Stimulated activated CD4-positive, alpha-beta T cell treated with anti-CD3 and anti-CD28 coated beads, Interleukin-4, amount 100 ng/mL, for 48 hours (primary cell): Measurements from ENCODE around the gene MYO18B.

Experiments
- DNase-seq, 2 donors: peaks; one replicate each; pipeline ENCODE4 v3.0.0-alpha.2; 2020; ENCODE audit warnings: low read depth in 2 of 2

Gene MYO18B

DNA sequence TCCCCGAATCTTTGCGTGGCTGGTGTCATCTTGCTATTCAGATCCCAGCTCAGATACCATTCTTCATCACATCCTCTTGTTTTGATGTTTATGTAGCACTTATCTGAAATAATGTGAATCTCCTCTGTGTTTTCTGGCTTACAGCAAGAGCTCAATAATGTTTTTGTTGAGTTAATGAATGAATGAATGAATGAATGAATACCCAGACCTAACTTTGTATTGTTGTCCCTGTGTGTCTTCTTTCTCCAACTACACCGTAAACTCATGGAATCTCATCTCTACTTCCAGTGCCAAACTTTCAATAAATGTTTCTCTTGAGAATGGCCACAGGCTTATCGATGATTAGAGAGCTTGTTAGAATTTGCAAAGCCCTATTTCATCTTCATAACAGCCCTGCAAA is 110.2 kb downstream of the MYO18B start:
- no peak for DNase-seq

DNA sequence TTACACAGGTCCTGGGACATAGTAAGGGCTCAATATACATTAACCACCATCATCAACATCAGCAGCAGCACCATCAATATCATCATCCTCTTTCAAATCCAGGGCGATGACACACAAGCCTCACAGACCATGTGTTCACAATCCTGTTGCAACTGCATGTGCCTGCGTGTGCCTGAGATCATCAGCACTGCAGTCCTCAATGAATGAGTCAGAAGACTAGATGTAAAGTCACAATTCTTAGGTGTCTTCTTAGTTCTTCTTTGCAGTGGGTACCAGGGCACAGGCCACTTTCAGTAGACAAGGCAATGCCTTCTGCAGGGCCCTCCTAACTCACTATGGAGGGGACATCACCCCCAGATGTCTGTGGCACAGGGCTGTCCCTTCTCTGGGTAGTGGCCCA is 111.1 kb downstream of the MYO18B start:
- DNase-seq, result no peak

DNA sequence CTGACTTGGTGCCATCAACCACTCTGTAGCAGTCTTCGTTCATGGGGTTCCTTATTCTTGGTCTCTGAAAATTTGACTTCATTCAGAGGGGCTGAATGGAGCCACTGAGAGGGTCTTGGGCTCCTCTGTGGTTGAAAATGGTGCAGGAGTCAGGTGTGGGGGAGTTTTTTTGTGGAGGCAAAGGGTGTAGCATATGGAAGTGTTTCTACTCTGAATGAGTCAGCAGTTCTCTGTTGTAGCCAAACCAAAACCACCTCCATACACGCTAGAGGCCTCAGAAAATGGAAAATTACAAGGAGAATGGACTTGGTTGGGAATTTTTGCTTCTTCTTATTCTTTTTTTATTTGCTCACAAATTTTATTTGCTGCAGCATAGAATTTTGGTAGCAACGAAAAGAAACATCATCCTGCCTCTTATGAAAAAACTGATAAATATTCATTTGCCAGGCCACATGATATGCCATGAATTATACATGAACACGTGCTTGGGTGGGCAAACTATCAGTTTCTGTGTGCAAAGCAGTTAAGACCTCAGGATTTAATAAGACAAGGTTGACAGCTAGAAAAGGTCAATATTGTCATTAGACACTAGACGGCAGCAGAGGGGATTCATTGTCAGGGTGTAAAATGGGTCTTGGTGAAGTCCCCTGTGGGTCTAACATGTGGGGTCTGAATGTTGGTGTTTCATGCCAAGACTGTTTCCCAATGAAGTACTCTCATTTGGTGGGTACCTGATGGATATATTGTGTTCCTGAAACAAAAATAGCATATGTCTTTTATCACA is 111.7 kb downstream of the MYO18B start:
- no peak for DNase-seq

DNA sequence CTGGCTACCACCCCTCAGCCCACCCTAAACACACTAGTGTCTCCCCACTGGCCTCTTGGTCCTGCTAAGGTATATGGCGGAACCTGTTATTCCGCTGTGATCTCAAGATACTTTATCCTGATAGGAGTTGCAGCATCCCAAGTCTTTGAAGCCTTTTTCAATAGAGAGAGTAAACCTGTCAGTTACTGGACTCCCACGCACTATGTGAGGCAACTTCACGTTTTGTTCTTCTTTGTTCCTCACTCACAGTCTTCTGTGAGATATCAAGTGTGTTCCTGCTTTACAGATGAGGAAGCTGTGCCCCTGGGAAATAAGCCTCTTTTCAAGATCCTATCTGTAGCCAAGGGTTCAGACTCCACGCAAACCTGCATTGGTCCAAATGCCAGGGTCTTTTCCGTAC is 127.8 kb downstream of the MYO18B start:
- DNase-seq, result no peak

DNA sequence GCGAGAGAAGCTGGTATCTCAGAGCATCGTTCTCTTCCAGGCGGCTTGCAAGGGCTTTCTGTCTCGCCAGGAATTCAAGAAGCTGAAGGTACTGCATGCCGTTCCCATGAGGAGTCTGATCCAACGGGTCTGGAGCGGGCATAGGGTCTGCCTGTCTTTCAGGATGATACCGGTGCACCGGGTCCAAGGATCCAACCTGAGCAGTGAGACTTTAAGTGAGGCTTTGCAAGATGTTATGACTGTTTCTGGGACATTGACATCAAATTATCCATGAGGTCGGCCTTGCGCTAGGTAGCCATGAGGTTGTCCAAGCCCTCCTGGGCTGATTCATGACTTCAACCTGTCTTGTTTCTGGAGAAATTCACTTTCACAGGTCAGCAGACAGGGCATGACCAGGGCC is 132.3 kb downstream of the MYO18B start:
- DNase-seq, result no peak

DNA sequence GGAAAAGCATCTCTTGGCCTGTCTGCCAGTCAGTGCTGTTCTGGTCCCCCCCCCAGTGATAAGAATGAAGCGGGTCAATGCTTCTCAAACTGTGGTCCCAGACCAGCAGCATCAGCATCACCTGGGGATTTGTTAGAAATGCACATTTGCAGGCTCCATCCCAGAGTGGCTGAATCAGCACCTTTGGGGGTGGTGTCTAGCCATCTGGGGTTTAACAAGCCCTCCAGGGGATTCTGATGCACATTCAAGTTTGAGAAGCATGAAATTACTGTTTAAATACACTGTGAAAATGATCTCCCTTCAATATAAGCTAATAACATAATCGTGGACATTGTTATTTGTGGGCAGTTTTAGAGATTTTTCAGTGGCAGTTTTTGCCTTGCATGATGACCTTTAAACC is 133.5 kb downstream of the MYO18B start:
- no peak for DNase-seq

DNA sequence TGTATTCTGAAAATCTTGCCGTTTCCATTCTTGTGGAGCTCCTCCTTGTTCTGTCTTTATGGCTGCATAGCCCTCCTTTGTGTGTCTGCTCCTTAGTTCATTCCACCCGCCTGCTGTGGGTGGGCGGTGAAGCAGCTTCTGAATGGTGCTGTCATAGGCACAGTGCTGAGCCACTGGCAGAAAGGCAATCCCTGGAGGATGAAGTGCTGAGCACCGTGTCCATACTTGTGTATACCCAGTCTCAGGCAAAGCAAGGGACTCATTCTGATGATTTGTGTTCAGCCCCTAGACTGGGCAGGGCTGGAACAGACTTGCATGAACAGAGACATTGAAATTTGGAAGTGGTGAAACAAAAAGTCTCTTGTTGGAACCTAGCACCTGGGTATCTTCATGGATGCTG is 134.9 kb downstream of the MYO18B start:
- DNase-seq, result no peak

DNA sequence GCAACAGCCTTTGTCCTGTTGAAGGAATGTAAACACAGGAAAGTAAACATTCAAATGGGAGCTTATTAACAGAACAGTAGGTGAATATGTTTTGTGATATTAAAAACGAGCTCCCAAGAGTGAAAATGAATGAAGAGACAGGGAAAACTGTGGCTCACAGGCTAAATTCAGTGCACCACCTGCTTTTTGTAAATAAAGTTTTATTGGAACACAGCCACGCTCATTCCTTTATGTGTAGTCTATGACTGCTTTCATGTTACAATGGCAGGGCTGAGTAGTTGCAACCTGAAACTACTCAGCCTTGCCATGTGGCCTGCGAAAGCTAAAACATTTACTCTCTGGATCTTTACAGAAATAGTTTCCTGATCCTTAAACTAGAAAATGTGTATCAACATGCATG is 136.9 kb downstream of the MYO18B start:
- DNase-seq, result no peak

DNA sequence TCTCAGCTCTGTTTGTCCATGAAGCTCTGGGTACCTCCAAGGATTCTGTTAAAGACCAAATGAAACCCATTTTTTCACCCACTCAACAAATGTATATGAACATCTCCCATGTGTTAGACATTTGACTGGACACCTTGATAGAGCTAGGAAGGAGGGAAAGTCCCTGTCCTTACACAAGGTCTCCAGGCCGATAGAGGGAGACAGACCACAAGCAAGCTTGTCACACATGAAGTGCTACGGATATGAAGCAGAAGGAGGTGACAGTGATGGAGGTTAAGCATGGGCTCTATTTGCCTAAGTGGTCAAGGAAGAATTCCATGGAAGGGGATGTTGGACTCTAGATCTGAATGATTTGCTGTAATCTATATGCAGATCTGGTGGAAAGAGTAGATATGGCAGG is 138.5 kb downstream of the MYO18B start:
- DNase-seq, result no peak

DNA sequence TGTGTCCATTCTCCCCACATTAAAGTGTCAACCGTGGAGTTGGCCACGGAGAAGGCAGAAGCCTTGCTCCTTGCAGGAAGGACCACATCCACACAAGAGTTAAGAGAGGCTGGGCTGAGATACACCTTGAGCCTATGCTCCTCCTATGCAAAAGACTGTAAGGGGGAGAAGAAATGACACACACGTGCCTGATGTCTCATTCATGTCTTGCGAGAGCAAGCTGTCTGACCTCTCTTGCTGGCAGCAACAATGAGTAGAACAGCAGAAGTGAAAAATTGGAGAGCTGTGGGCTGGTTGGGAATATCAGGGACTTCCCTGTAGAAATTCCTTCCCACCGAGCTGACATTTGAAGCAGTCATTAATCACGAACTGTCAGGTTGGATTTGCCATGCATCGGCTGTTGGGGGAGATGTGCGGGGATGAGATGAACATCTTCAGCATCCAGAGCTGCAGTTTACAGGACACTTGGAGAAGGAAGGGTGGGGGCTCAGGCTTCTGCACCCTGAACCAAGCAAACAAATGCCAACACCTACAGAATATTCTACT is 139.3 kb downstream of the MYO18B start:
- no peak for DNase-seq

DNA sequence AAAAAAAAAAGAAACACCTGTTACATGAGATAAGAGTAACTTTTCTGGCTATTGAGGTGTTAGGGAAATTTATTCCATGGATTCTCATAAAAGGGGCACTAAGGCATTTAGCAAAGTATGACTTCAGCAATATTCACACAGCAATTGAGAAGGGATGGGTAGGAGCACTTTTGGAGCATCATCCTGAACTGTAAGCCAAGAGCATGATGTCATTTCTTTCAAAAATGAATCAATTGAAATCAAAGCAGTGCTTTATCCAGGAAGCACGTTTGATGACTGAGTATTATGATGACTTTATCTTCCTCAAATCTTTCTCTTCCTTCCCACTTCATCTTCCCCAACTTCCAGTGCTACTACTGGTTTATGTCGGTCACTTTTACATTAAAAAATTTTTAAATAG is 140.4 kb downstream of the MYO18B start:
- no peak for DNase-seq

DNA sequence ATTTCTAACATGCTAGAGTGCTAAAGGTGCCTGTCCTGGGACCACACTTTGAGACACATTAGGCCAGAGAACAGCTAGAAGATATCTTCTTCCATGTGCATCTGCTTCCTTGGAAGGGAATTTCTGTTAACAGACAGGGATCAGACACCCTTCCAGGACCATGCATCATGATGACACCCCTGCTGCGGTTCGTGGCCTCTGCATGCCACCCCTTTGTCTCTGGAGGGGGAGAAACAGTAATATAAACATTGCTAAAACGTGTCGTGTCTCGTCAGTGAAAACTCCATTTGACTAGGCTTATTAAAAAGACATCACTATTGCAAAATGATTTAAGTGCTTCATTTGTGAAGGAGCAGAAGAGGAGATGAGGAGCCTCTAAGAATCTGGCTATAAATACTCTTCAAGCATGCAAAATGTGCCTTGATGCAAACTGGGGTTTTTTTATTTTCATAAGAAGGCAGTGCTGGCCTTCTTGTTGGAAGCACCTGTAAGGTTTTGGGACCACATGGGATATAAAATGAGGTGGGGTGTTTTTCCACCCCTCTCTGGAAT is 141.6 kb downstream of the MYO18B start:
- DNase-seq, result no peak

DNA sequence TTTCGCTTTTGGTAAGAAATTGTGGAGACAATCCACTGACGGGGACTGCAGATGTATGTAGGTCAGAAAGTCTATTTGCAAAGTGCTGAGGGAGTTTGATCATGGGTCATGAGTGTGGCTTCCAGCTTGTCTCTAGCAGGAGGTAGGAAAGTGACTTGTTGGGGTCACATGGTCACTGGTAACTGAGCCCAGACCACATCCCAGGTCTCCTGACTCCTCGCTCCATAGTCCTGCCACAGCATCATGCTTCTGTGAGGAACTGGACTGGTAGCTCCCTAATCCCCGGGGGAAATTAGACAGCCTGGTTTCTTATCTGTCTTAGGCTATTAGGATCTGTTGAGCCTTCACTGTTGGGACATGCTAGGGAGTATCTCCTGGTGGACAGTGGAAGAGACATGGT is 142.1 kb downstream of the MYO18B start:
- DNase-seq, result no peak

DNA sequence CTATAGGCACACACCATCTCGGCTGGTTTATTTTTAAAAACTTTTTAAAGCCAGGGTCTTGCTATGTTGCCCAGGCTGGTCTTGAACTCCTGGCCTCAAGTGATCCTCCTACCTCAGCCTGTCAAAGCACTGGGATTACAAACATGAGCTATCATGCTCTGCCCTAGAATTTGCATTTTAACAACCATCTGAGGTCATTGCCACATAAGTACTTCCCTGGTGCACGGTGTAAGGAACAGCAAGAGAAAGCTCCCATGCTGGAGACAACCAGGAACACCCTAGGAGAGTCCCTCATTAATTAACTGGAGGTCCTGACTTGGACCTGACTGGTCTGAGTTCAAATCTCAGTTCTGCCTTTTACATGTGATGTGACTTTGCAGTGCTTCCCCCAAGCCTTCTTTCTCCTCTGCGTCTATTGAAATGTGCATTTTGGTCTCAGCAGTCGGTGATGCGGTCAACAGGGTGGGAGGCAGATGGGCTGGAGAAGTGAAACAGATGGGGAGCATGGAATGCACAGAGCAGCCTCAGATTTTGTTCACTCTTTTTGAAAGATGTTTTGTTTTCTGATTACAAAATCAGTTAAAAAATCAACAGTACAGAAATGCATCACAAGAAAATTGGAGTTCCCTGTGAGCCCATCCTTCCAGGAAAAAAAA is 146.5 kb downstream of the MYO18B start:
- no peak for DNase-seq

DNA sequence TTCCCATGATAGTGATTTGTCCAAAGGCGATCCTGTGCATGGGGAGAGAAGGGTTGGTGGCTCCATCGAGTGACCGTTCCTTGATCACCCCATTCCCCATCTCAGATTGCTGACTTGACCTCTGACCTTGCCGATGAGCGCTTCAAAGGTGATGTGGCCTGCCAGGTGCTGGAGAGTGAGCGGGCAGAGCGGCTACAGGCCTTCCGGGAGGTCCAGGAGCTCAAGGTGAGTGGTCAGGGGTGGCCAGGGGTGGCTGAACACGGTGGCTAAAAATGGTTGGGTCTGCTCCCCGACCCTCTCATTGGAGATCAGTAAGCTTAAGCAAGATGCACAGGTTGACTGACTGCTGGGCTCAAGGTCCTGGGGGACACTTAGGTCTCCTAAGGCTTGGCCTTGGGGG is 148.7 kb downstream of the MYO18B start:
- no peak for DNase-seq

DNA sequence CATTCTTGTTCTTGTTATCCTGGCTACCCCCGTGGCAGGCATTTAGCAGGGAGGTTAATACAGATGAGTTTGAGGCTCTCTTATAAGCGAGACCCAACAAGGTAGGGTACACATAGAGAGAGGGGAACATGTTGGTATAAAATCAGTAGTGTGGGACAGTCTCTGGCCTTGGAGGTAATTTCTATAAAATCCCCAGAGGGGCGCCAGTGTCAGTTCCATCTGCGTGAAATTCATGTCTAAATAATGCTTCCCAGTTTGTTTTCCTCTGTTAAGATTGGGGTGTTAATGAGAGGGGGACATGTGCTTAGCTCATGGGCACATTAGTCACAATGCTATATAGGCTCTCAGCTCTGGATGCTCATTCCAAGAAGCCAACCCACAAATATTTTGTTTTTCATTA is 150.7 kb downstream of the MYO18B start:
- DNase-seq, result no peak

DNA sequence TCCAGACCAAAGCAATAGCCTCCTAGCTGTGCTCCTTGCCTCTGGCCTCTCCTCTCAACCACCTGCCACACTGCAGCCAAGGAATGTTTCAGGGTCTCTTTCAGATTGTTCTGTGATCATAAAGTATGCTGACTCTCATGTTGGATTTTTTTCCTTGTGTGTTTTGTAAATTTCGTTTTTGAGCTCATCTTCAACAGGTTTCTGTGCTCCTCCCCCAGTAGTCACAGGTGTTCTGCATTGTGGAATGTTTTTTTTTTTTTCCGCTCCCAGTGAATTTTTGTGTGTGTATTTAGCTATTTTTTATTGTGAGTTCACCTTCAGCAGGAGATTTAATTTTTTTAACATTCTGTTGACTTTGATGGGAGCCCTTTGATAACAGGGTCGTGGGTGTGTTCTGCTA is 153.7 kb downstream of the MYO18B start:
- no peak for DNase-seq

DNA sequence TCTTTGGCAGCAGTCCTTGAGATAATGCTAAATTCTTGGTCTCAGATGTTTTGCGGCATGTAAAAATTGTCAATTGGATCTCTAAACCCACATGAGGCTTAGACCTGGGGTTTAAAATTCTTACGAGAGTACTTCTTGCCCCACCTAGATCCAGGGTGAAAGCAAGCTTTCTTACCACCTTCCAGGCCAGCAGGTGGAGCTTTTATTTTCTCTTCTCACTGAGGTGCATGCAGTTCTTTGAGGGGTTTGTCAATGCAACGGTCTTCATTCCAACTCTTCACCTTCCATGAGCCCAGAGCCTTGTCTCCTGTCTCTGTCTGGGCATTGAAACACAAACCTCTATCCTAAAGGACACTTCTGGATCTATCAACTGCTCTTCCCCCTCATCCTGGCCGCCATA is 154.1 kb downstream of the MYO18B start:
- DNase-seq, result no peak

DNA sequence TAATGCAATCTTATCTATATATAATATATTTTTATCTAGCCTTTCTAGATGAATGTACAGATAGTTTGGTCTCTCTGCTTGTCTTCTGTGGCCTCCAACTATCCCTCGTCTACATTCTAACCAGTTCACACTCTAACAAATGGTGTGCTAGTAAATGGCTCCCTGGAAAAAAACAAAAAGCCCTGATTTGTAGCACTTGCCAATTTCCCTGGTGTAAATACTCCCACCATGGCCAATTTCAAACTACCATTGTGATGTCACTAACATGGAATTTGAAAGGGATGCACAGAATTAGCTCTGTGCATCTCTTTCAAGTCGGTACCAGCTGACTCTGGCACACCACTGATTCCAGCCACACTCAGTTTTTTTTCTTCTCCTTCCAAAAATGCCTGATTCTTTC is 154.6 kb downstream of the MYO18B start:
- DNase-seq, result no peak

DNA sequence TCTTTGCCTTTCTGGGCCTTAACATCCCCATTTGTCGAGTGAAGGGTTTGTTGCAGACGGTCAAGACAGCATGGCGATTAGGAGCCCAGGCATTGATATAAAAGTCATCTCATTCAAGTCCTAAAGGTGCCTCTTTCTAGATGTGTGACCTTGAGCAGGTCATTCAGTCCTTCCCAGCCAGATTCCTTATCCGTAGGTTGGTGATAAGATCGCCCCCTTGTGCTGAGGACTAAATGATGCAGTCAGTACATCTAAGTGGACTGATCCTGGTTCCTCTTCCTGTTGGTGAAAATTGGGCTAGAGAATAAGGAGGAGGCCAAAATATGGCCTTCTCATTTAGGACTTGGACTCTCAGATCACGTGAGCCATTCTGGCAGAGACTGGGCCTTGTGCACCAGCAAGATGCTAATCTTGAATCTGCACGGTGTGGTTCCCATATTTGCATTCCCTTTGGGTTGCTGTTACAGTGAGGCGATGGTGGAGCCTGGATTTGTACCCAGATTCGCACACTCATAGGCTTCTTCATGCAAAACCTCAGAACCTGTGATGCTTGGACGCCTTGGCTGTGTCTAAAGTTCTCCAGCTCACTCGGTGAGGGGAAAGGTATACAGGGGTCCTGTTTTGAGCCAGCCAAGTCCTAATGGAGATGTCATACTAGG is 156.8 kb downstream of the MYO18B start:
- no peak for DNase-seq

DNA sequence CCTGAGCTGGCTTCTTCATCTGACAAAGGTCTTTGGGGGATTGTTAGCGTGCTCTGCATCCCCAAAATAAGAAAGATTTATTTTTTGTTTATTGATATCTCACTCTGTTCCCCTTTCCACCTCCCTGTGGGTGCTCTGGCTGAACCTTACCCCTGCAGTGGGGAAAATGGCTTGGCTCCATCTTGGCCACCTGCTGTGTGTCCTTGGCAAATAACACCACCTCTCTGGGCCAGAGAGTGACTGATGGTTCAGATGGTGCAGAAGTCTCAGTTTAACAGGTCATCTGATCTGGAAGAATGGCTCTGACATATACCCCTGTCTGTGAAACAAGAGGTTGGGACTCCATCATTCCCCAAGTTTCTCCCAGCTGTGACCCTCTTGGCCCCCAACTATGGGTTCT is 157.6 kb downstream of the MYO18B start:
- DNase-seq, result no peak

DNA sequence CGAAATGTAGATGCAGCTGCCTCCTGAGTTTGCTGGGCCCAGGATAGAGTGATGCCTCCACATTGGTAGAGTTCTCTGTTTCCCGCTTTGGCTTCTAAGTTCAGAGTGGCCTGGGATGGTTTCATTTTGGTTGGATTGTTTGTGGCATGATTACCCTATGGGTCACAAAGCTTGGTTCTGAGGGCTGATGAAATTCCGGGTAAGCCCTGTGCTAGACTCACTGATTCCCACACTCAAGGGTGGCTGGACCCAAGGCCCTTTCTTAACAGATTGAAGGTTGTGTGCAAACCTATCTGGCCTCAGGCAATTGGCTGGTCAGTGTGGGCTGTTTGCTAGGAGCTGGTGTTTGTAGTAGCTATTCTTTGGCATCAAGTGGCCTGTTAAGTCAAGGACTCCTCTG is 158.4 kb downstream of the MYO18B start:
- no peak for DNase-seq

DNA sequence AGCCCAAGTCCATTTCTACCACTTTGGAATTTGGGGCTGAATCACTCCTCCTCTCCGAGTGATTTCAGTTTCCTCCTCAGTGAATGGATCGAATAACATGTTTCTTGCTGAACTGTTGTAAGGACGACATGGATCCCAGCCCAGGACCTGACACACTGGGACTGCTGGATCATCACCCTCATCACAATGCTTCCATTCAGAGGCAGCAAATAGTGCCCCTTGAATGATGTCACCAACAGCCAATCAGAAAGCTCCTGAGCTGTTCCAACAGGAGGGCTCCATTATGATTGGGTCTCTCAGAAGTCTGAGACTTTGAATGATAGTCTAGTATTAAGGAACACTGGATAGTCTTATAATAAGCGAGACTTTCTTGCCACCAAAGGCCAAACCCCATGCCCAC is 158.9 kb downstream of the MYO18B start:
- no peak for DNase-seq
